ENCODE measurements around the gene ECE1.

DNA sequence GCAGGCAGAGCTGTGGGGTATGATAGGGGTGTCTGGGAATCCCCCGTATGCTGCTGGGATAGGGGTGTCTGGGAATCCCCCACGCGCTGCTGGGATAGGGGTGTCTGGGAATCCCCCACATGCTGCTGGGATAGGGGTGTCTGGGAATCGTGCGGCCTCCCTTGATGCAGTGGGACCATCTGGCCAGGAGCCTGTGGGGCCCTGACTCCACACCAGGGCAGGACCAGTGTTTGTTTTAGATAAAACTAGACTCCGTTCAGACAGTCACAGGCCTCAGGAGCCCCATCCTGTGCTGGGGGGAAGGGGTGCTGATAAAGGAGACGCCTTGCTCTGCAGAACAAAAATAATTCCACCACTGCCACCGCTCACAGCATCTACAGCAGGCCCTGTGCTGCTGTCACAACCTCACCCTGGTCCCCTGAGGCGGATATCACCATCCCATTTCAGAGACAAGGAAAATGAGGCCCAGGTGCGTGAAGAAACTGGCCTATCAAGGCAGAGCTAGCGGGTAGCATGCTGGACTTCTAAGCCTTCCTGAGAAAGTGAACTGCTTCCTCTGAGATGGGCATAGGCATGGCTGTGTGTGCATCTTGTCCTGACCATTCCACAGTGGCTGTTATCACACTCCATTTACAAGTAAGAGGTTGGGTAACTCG, 24.0 kb downstream of the ECE1 start:
- TF ChIP-seq GATA2 (IDR thresholded peaks at IDR 0.05; ENCODE audit: insufficient read depth, insufficient read length, low read depth, low read length) (no peak), POLR2A (IDR thresholded peaks at IDR 0.05; ENCODE audit: low read depth, low read length) (no peak), JUN (IDR thresholded peaks at IDR 0.05; ENCODE audit: borderline replicate concordance, insufficient read depth, insufficient read length, low read depth) (no peak), EZH2 (IDR thresholded peaks at IDR 0.05; ENCODE audit: borderline replicate concordance, low read depth, low read length, severe bottlenecking) (no peak), POLR2AphosphoS5 (IDR thresholded peaks at IDR 0.05; ENCODE audit: insufficient read depth, low read depth, low read length) (no peak)
- TF ChIP-seq, protein P1, sequence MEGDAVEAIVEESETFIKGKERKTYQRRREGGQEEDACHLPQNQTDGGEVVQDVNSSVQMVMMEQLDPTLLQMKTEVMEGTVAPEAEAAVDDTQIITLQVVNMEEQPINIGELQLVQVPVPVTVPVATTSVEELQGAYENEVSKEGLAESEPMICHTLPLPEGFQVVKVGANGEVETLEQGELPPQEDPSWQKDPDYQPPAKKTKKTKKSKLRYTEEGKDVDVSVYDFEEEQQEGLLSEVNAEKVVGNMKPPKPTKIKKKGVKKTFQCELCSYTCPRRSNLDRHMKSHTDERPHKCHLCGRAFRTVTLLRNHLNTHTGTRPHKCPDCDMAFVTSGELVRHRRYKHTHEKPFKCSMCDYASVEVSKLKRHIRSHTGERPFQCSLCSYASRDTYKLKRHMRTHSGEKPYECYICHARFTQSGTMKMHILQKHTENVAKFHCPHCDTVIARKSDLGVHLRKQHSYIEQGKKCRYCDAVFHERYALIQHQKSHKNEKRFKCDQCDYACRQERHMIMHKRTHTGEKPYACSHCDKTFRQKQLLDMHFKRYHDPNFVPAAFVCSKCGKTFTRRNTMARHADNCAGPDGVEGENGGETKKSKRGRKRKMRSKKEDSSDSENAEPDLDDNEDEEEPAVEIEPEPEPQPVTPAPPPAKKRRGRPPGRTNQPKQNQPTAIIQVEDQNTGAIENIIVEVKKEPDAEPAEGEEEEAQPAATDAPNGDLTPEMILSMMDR (IDR thresholded peaks at IDR 0.05; ENCODE audit: extremely low read depth in 1 of 2, insufficient read depth in 1 of 2, low read depth in 1 of 2, low read length in 2 of 2) = no peak
- TF ChIP-seq, protein P2, sequence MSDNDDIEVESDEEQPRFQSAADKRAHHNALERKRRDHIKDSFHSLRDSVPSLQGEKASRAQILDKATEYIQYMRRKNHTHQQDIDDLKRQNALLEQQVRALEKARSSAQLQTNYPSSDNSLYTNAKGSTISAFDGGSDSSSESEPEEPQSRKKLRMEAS (IDR thresholded peaks at IDR 0.05; ENCODE audit: insufficient read depth, insufficient read length) = no peak
